NCI-H345 treated with DMSO at 0.1 percent for 48 hours (cell line): Measurements from ENCODE around the gene TMEM185A.
"Not testable (repeated sequence)": the region's sequence is repeated elsewhere in the genome, so short reads cannot be mapped to it uniquely, and the experiment has no call there.

Experiments
- DNase-seq: peaks from one replicate; lab custom pipeline; 2025; ENCODE audit not compliant: unreplicated experiment; lab: John Stamatoyannopoulos, UW

Gene TMEM185A

DNA sequence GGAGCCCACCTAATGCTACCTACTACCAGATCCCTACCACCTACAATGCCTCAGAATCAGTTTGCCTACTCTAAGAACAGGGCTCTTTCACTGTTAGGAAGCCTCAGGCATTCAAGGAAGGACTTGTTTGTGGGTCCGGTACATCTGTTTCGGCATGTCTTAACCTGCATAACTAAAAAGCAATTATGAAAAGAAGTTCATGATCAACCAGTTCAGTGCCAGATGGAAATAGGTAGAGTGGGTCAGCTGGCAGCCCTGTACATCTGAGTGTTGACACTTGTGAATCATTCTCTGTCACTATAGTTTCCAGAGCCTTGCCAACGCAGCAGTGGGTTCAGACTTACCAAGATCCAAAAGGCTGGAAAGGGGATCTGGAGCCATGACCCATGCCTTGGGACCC, 3.3 kb downstream of the TMEM185A start:
- DNase-seq: no peak

DNA sequence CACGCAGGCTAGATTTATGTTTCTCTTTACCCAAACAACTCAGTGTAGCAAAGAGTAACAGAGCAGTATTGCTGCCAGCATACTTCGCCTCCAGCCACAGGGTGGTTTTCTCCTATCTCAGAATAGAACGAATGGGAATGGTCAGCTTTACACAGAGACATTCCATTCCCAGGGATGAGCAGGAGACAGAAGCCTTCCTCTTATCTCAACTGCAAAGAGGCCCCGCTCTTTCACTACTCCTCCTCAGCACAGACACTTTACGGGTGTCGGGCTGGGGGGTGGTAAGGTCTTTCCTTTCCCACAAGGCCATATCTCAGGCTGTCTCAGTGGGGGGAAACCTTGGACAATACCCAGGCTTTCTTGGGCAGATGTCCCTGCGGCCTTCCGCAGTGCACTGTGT, 4.8 kb downstream of the TMEM185A start:
- not testable (repeated sequence) for DNase-seq

DNA sequence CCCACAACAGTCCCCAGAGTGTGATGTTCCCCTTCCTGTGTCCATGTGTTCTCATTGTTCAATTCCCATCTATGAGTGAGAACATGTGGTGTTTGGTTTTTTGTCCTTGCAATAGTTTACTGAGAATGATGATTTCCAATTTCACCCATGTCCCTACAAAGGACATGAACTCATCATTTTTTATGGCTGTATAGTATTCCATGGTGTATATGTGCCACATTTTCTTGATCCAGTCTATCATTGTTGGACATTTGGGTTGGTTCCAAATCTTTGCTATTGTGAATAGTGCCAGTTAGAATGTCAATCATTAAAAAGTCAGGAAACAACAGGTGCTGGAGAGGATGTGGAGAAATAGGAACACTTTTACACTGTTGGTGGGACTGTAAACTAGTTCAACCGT, 11.9 kb downstream of the TMEM185A start:
- not testable (repeated sequence) for DNase-seq

DNA sequence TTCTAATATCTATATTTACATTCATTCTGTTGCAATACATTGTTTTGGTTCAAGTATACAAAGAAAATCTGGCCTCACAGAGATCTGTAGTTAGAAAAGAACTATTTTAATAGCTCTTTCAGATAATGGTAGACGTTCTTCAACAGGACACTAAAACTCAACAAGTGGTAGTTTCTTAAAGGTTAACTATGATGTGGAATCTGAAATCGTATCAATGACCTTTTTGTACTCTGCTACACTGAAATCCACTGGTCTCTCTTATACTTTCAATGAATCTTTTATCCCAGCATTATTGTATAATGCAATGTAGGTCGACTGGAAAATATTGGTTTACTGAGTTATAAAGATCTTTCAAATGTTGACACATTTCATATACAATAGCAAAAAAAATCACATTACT, 12.7 kb downstream of the TMEM185A start:
- DNase-seq: no peak

DNA sequence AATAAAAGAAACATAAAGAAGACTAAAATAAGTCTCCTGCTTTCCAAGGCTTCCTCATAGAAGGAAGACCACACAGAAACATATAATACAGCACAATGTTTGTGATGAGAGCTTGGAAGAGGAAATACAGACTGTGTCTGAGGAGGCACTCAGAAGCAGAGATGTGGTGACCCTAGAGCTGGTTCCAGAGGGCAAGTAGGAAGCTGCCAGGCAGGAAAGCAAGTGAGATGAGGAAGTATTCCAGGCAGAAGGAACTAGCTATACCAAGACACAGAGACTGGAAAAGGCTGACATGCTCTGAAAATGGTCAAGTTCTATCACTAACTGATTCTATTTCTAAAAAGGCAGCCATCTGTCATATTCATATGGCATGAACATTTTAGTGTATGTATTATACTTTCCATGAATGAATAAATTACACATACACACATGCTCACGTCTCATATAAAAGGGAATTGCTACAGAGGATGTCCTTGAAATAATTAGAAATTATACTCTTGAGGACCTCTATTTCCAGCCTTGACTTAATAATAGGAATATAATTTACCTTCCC, 19.9 kb downstream of the TMEM185A start:
- no peak for DNase-seq

- no peak for DNase-seq
Measured at GRCh38 chrX:149610511-149610910, 21.1 kb downstream of the TMEM185A start.

- DNase-seq: no peak
Measured at GRCh38 chrX:149607699-149608098, 23.9 kb downstream of the TMEM185A start.

DNA sequence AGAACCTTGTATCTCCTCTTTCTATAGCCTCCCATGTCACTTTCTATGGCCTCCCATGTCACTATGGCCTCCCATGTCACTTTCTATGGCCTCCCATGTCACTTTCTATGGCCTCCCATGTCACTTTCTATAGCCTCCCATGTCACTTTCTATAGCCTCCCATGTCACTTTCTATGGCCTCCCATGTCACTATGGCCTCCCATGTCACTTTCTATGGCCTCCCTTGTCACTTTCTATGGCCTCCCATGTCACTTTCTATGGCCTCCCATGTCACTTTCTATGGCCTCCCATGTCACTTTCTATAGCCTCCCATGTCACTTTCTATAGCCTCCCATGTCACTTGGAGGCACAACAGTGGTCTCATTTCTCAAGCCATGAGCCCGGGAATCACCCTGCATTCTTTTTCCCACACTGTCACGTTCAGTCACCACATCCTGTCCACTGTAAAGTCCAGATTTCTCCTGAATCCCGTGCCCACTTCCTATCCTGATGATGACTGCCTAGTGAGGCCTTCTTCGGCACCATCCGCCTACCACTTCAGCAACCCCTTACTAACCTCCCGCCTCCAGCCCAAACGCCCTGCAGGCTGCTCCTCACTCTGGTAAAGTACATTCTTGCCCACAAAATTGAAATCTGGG, 26.2 kb downstream of the TMEM185A start:
- DNase-seq: not testable (repeated sequence)

- DNase-seq: not testable (repeated sequence)
Measured at GRCh38 chrX:149598603-149599002, 33.0 kb downstream of the TMEM185A start.

- DNase-seq: not testable (repeated sequence)
Measured at GRCh38 chrX:149595943-149596342, 35.6 kb downstream of the TMEM185A start.

GRCh38 chrX:149595214-149595613, 36.4 kb downstream of the TMEM185A start, which contains the start of gene HSFX2:
Gene HSFX2 (minus strand): TSS chrX:149595314. CDS start chrX:149594700, 614 bp downstream.
- not testable (repeated sequence) for DNase-seq

GRCh38 chrX:149590993-149591392, 40.6 kb downstream of the TMEM185A start:
- DNase-seq: not testable (repeated sequence)

DNA sequence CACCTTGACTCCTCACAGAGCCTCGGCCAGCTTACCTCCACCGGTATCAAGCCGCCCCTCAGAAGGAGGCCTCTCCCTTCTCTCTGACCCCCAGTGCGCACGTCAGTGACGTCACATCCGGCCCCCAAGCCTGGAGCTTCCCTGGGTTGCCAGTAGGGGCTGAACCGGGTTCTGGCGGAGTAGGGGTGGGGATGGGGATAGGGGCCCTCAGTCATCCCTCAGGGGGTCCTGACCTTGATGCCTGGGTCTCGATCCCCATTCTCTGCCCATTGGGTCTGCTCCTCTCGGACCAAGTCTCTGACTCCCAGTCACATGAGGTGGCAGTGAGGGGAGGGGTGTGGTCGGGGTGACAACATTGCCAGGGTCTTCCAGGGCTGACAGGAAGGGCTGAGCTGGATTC, 44.2 kb downstream of the TMEM185A start, which contains the start of gene MAGEA9B:
TSS of gene MAGEA9B (minus strand) at position 101 of the 400 bp plus-strand sequence. CDS start 4,280 bp downstream, outside the sequence.
- not testable (repeated sequence) for DNase-seq

DNA sequence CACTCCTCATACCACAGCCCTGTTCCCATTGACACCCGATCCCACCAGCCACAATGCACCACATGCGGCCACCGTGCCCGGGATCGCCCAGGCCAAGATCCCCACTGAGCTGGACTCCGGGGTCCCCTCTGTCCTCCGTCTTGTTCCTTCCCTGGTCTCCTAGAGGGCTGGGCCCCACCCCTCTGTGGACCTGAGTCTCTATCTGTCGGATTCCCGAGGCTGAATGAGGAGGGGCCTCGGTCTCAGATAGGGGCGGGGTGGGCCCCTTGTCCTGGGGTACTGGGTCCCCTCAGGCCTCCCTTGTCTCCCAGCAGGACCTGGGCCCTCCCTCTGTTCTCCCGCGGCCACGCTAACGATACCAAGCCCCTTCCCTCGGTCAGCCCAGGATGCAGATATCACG, 46.0 kb downstream of the TMEM185A start:
- not testable (repeated sequence) for DNase-seq

GRCh38 chrX:149573456-149573855, 58.1 kb downstream of the TMEM185A start:
- DNase-seq: not testable (repeated sequence)

GRCh38 chrX:149572743-149573142, 58.8 kb downstream of the TMEM185A start:
- DNase-seq: no peak

- DNase-seq: no peak
Measured at GRCh38 chrX:149571770-149572169, 59.8 kb downstream of the TMEM185A start.

- DNase-seq: no peak
Measured at GRCh38 chrX:149570668-149571067, 60.9 kb downstream of the TMEM185A start.

GRCh38 chrX:149569770-149570169, 61.8 kb downstream of the TMEM185A start:
- DNase-seq: no peak

DNA sequence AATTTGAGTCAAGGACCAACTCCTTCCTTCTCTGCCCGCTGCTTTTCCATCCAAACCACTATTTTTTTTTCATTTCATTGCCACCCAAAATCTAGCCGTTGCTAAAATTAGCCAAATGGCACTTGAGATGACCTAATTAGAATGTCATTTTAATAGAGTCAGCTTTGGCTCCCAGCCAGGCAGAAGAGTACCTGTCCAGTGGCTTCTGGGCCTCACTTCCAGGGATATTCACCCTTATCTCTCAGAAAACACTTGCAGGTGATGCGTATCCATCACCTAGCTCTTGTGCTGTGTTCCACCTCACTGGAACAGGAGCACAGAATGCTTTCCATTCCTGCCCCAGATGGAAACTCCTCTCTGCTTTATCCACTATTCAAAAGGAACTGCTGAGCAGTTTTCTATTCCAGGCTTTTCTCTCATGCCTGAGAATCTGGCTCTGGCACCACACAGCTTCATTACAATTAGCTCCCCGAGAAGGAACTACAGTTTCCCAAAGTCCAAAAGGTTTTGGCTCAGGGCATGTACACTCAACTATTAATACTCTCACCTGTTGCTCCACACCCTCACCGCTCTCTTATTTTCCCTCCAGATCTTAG, 62.8 kb downstream of the TMEM185A start:
- no peak for DNase-seq

DNA sequence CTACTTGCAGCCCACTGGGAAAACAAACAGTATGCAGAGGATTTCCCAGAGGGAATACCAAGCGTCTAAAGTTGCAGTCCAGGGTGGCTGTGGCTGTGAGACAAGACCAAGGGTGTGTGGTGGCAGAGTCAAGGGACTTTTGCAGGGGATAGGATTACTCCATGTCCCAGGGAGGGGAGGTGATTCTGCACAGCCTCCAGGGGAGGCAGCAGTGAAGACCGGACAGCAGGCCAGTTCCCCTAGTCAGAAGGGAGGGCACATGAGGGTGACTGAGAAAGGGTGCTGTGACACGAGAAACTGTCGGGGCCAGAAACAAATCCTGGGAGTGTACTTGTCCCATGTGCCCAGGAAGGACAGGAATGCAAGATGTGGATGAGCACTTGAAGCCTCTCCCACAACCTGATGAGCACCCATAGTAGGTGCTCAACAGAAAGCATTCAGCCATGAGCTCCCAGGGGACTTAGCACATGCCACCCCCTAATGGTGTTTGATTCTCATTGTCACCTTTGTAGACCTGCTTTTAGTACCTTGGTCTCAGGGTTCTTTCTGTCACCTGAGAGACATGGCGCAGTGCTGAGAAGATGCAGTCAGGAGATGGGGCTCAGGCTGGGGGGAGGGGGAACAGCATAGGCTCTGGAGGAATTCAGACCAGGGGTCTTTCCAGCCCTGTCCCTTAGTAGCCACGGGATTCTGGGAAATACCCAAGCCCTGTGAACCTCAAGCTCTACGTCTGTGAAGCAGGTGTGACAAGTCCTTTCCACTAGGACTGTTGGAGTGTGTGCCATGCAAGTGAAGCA, 63.8 kb downstream of the TMEM185A start:
- no peak for DNase-seq
